HG02678 (cell line): ENCODE data around the gene UPK3A.
"Not testable (repeated sequence)": the region's sequence is repeated elsewhere in the genome, so short reads cannot be mapped to it uniquely, and the experiment has no call there.

Source experiments
- ATAC-seq: cut with Tn5 transposase; IDR thresholded peaks from one replicate; pipeline ENCODE4 v1.9.1; 2021; ENCODE audit warnings: mild to moderate bottlenecking, moderate library complexity; ENCODE audit not compliant: unreplicated experiment

UPK3A gene

GRCh38 chr22:45324311-45324711 is 39.6 kb downstream of the UPK3A start:
- no peak for ATAC-seq

GRCh38 chr22:45328261-45328660 is 43.5 kb downstream of the UPK3A start:
- ATAC-seq: not testable (repeated sequence)

- ATAC-seq: no peak
These were observed 44.2 kb downstream of the UPK3A start for GRCh38 chr22:45328822-45329529.

GRCh38 chr22:45329530-45329936 is 44.8 kb downstream of the UPK3A start:
- no peak for ATAC-seq

GRCh38 chr22:45330548-45330947 is 45.8 kb downstream of the UPK3A start:
- ATAC-seq: no peak

- ATAC-seq: no peak
These were observed 46.7 kb downstream of the UPK3A start for GRCh38 chr22:45331486-45331885.

GRCh38 chr22:45332001-45332400 is 47.3 kb downstream of the UPK3A start:
- no peak for ATAC-seq

GRCh38 chr22:45334068-45334467 is 49.3 kb downstream of the UPK3A start:
- no peak for ATAC-seq

- ATAC-seq: no peak
These were observed 49.8 kb downstream of the UPK3A start for GRCh38 chr22:45334528-45334927.

- no peak for ATAC-seq
These were observed 50.5 kb downstream of the UPK3A start for GRCh38 chr22:45335021-45335818.

GRCh38 chr22:45335854-45336522 is 51.2 kb downstream of the UPK3A start:
- no peak for ATAC-seq

GRCh38 chr22:45336971-45337431 is 52.3 kb downstream of the UPK3A start:
- no peak for ATAC-seq

GRCh38 chr22:45337536-45337935 is 52.8 kb downstream of the UPK3A start:
- ATAC-seq: no peak

- ATAC-seq: no peak
These were observed 54.0 kb downstream of the UPK3A start for GRCh38 chr22:45338795-45339194.

GRCh38 chr22:45340323-45340722 is 55.6 kb downstream of the UPK3A start:
- no peak for ATAC-seq

GRCh38 chr22:45341498-45341897 is 56.7 kb downstream of the UPK3A start:
- no peak for ATAC-seq

GRCh38 chr22:45343143-45343542 is 58.4 kb downstream of the UPK3A start:
- no peak for ATAC-seq

- ATAC-seq: no peak
These were observed 59.6 kb downstream of the UPK3A start for GRCh38 chr22:45344334-45344733.
